Activated CD4-positive, alpha-beta T cell treated with anti-CD3 and anti-CD28 coated beads, Interleukin-2, Interleukin-6, amounts not matched to agents 100 ng/mL and 50 ng/mL, durations not matched to agents 16 hours and 8 hours (primary cell): ENCODE data around the gene ARID1B.

Source experiments
- DNase-seq: peaks from one replicate; pipeline ENCODE4 v3.0.0-alpha.2; 2020

ARID1B gene

DNA sequence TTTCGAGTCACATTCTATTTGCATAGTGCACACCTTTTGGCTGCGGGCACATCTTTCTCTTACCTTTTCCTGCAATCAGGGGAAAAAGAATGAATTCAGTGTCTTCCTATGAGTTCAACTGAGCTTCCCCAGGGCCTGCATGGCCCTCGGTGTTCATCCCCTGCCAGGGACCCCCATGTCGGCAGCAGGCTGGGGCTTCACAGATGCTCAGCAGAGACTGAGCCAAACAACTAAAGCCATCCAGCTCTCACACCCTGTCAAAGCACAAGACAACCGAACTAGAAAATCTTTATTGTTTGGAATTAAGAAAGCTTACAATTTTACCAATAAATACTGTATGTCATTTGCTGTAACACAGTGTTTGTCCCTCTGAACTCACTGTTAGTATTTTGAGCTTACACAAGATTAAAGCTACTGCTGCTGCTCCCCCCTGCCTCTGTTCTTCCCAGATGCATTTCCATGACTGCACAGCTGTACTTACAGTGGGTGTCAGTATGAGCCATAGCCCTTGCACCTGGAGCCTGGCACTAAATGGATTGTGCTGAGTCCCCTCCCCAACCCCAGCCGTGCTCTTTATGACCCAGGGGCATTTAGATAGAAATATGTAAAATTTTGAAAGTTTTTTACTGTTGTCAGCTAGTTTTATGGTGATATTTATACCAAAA lies 340.4 kb downstream of the ARID1B start:
- no peak for DNase-seq

GRCh38 chr6:157119502-157120027 lies 342.4 kb downstream of the ARID1B start:
- no peak for DNase-seq

GRCh38 chr6:157120534-157121232 lies 343.5 kb downstream of the ARID1B start:
- no peak for DNase-seq

- no peak for DNase-seq
These were observed 344.7 kb downstream of the ARID1B start for GRCh38 chr6:157121897-157122296.

GRCh38 chr6:157123234-157123633 lies 346.1 kb downstream of the ARID1B start:
- no peak for DNase-seq

DNA sequence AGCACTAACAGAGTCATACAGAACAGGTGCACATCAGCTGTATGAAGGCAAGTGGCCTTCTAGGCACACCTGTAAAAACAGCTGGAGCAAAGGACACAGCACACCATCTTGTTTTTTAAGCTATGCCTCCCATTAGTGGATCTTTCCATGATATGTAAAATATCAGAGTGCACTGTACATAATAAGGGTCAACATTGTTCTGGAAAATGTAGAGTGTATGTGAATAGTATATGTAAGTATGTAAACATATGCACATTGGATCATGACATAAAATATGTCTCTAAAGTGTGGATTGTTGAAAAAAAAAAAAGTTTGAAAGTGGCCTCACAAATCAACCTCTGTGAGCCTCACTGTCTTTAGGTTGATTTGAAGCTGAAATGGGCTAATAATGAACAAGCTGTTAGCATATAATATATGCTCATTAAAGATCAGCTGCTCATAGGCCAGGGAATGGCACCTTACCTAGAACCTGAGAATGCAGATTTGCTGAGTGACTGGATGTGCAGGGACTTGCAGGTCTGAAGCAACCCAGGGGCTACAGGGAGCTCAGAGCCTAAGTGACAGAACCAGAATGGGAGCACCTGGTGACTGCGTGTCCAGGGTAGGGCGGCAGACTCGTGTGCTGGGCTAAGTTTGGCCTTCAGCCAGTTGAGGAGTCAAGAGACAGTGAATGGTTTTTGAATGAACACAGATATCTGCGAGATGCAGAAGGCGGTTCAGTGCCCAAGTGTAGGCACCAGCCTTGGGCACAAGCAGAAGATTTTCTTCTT lies 347.5 kb downstream of the ARID1B start:
- no peak for DNase-seq

DNA sequence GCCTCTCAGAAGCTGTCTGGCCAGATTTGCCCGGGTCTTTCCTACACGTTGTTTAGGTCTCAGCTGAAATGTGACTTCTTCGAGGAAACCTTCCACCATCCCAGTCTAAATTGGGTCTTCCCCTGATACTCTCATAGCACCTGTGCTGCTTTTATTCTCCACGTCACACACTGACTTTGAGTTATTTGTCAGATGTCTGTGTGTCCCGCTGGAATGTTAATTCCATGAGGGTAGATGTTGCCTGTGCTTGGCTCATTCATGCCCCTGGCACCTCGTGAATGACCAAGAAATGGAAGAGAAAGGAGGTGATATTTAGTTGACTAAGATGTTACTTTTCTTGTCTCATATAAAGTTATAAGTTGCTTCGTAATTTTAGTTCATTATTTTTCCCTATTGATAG lies 348.4 kb downstream of the ARID1B start:
- DNase-seq = no peak

GRCh38 chr6:157126183-157127098 lies 349.3 kb downstream of the ARID1B start:
- no peak for DNase-seq

- DNase-seq = no peak
These were observed 351.1 kb downstream of the ARID1B start for GRCh38 chr6:157128235-157128775.

DNA sequence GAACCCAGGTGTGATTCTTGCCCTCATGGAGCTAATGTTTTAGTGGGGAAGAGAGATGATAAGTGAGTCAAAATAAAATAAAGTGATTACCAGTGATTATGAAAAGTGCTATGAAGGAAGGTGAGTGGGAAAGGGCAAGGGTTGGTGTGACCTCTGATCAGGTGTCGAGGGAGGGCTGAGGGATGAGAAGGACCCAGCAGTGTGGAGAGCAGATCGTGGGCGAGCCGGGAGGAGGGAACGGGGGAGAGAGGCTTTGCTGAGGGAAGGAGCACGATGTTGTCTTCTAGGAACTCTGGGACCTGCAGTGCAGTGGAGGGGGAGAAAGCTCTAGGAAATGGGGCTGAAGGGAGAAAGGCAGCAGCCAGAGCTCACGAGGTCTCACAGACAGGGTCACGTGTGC lies 354.1 kb downstream of the ARID1B start:
- DNase-seq = no peak

GRCh38 chr6:157133856-157134255 lies 356.7 kb downstream of the ARID1B start:
- DNase-seq = no peak

DNA sequence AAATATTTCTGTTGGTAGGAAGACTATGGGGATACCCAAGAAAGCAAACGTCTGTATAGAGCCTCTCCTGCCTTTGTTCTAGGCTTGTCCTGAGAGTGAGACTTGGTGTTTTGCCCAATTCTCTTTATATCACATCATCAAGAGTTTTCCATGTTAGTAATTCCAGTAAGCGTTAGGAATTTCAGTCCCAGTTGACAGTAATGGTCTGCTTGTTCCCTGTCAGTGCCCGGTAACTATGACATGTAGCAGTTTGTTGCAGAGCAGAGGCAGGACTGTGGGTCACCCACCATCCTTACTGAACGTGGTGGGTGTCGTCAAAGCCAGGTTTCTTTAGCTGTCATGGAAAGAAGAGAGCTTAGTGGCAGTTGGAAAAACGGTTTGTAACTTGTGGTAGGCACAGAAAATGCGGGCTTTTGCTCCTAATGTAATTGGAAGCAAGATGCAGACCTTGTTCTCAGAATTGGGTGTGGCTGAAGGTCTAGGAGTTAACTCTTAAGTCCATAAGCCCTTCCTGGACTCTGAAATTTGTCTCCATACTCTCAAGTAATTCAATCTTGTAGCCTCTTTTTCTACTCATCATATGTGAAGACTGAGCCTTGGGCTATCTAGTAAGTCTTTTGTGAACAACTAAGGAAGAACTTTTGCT lies 357.3 kb downstream of the ARID1B start:
- no peak for DNase-seq

DNA sequence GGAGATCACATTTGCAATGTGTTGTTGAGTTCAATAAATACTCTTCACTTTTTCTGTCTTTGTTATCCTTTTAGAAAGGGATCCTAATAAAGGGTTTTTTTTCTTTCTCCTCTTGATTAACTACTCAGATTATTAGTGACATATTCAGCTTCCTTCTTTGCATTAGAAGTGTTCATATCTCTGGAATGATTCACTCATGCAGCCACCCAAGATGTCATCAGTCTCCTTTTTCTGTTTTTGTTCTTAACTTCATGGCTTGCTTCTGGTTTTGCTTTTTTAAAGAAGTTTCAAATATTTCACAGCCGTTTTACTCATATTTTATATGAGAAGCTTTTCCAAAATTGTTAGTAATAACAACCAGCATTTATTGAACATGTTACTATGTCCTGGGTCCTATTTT lies 358.5 kb downstream of the ARID1B start:
- no peak for DNase-seq

DNA sequence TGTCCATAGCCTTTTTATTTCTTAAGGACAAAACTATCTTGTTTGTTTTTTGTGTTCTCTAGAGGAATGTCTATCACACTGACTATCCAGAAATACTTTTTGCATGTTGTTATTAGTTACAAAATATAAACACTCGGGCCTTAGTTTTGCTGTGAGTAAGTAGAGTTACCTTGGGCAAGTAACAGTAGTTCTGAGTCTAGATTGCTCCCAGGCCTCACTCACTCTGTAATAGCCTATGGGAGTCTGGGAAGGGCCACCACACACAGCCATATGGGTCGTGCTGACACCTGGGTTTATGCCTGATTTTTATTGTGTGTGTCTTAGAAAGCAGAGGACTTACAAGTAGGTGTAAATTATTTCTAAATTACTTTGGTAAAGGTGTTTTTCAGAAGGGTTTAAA lies 360.3 kb downstream of the ARID1B start:
- no peak for DNase-seq

- no peak for DNase-seq
These were observed 362.0 kb downstream of the ARID1B start for GRCh38 chr6:157139054-157139708.

GRCh38 chr6:157143171-157143889 lies 366.2 kb downstream of the ARID1B start:
- peak; percentile 62 for DNase-seq

- no peak for DNase-seq
These were observed 367.0 kb downstream of the ARID1B start for GRCh38 chr6:157143890-157144798.

- DNase-seq = no peak
These were observed 367.8 kb downstream of the ARID1B start for GRCh38 chr6:157144859-157145568.
